Pulmonary artery endothelial cell (primary cell): ENCODE data around the gene NR1D2. TPM values are rescaled to one million over a fixed set of nuclear protein-coding genes. Genes with fewer than 3 reads are reported as not detected.
A peak's percentile ranks its signal among the peaks of the same experiment; 100 is the strongest.

ENCODE experiments used
- DNase-seq: peaks from one replicate; pipeline ENCODE4 v3.0.0-alpha.2; 2011; ENCODE audit warnings: low read depth, low spot score
- total RNA-seq: library from RNA; depleted of rRNA; stranded (reverse); fragments of >200 nt; gene quantifications from 2 replicates; pipeline ENCODE4 v1.2.3, GENCODE V29; 2014

The NR1D2 gene
- total RNA-seq, 1 donor from 2014 or later, result 20.7 TPM

- DNase-seq, result no peak
These were observed 13.5 kb upstream of the NR1D2 start for GRCh38 chr3:23931597-23931996.

GRCh38 chr3:23932571-23932970 lies 12.5 kb upstream of the NR1D2 start:
- no peak for DNase-seq

DNA sequence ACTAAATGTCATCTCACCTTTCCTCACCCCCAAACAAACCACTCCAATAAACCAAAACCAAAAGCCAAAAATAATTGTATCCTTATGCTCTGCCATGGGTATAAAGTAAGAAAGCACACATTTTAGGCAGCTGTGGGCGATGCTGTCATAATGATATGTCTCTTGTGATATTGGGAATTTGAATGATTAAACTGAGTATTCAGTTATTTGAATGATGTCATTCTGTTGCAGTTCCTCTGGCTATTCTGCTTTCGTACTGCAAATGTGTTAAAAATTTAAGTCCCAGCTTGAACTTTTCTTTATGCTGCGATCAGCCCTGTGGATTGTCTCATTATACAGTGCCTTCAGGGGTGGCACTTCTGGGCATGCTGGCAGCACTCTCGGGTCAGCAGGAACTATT lies 10.8 kb upstream of the NR1D2 start:
- no peak for DNase-seq

DNA sequence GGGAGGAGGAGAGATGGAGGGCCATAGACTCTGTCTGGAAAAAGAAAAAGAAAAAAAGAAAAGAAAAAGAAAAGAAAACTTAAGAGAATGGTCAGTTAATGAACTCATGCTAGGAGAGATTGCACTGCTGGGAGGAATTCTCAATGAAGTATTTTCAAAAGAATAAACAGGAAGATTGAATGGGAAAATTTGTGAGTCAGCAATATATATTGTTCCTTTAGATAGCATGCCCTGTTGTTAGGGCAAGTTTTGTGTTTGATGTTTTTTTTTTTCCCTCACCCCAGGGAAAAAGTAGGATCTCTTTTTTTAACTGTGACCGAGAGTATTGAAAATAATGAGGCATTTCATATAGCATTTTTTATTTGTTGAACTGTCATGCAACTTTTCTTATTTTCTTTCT lies 7.8 kb upstream of the NR1D2 start:
- DNase-seq, result no peak

- DNase-seq, result no peak
These were observed 6.4 kb upstream of the NR1D2 start for GRCh38 chr3:23938688-23939087.

- no peak for DNase-seq
These were observed 4.3 kb upstream of the NR1D2 start for GRCh38 chr3:23940775-23941174.

- DNase-seq, result no peak
These were observed 3.6 kb upstream of the NR1D2 start for GRCh38 chr3:23941440-23941839.

DNA sequence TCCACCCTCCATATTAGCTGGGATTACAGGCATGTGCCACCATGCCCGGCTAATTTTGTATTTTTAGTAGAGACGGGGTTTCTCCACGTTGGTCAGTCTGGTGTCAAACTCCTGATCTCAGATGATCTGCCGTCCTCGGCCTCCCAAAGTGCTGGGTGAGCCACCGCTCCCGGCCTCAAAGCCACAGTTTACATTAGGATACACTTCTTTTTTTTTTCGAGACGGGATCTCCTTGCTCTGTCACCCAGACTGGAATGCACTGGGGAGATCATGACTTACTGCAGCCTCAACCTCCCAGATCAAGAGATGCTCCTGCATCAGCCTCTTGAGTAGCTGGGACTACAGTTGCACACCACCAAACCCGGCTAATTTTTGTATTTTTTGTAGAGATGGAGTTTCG lies 2.5 kb upstream of the NR1D2 start:
- DNase-seq, result no peak

GRCh38 chr3:23944007-23944783 lies 891 bp upstream of the NR1D2 start:
- DNase-seq, result no peak

GRCh38 chr3:23945663-23945912 lies 502 bp downstream of the NR1D2 start:
- no peak for DNase-seq

DNA sequence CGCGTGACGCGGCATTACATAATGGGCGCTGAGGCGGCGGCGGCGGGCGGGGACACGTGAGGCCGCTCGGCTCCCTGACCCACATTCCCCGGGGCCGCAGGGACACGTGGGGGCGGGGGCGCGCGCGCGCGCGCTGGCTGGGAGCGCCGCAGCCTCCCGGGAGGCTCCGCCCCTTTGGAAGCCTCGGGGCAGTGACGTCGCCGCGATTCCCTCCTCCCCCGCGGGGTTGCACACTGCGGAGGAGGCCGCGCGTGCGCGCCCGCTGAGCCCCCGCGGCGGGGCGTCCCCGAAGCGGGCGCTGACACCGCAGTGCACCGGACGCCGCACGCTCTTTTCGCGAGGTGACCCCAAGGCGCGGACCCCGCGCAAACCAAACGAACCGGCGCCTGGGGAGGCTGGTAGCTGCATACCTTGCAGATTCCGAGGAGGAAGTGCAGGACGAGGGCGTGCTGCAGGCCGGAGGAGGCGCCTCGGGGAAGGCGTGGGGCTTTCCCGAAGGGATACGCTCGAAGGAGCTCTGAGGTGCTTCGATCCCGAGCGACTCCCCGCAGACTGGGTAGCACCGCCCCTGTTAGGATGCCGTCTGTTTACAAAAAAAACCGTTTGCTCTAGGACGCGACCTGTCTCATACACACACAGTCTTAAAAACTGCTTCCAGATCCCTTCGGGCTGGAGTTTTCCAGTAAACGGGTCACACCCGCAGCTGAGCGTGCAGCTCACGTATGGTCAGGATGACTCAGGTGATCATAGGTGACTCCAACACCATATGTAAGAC lies 1.0 kb downstream of the NR1D2 start:
- DNase-seq, result peak; percentile 80

DNA sequence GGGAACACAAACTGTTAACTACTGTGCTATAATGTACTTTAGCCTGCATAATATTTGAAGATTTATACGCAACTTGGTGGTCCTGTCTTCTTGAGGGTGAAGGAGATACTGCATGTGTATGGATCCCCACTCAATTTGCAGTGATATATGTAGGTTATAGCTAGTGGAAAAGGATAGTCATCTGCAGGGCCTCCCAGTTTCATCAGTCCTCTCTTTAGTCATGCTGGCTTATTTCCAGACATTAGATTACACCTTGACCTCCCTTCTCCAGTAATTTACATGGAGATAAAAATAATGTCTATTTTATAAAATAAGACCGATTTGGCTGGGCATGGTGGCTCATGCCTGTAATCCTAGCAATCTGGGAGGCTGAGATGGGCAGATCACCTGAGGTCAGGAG lies 3.7 kb downstream of the NR1D2 start:
- DNase-seq, result no peak

GRCh38 chr3:23949784-23950183 lies 4.7 kb downstream of the NR1D2 start:
- DNase-seq, result no peak

DNA sequence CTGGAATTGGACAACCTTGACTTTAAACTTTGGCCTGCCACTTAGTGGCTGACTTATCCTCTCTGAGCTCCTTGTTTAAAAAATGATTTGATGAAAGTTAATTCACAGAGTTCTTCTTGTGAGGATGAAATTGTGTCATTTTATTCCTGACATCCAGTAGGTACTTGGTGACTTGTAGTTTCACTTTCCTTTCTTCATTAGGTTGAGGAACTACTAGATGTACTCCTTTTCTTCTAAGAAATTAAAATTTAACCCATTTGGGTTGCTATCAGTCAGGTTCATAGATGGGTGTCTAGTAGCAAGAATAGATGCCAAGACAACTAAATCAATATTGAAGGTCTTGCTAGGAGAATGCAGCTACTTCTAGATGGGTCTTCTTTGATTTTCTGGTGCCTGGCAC lies 5.2 kb downstream of the NR1D2 start:
- DNase-seq, result no peak

DNA sequence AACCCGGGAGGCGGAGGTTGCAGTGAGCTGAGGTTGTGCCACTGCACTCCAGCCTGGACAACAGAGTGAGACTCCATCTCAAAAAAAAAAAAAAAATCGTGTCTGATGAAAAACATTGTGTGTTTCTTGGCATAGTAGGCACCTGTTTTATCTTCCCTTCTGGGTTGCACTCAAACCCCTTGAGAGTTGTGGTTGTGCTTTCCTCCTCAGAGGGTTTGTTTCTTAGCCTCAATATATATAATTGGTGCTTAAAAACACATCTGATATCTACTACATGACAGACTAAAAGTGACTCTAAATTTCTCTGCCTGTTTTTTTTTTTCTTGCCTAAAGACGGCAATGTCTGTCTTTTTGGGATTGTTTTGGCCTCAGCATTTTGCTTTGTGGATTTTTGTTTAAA lies 7.6 kb downstream of the NR1D2 start:
- DNase-seq, result no peak

GRCh38 chr3:23953523-23953922 lies 8.4 kb downstream of the NR1D2 start:
- no peak for DNase-seq

- no peak for DNase-seq
These were observed 9.1 kb downstream of the NR1D2 start for GRCh38 chr3:23954144-23954543.

- no peak for DNase-seq
These were observed 11.6 kb downstream of the NR1D2 start for GRCh38 chr3:23956701-23957100.

- DNase-seq, result peak; percentile 57
These were observed 14.2 kb downstream of the NR1D2 start for GRCh38 chr3:23959135-23959900.

GRCh38 chr3:23960649-23961048 lies 15.6 kb downstream of the NR1D2 start:
- no peak for DNase-seq

DNA sequence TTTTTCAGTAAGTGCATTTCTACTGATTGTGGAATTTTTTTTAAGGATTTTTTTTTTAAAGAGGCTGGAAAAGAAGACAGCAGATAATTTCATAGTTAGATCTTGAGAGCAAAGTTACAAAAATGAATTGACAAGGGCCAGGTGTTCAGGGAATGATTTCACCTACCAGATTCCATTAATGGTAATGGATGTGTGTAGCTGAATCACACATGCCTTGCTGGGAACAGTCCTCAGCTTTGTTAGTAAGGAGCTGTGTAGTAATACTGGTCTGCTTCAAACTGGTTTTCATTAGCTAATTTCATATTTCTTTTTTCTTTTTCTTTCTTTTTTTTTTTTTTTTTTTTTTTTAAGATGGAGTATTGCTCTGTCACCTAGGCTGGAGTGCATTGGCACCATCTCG lies 16.0 kb downstream of the NR1D2 start:
- DNase-seq, result no peak

GRCh38 chr3:23961913-23962312 lies 16.8 kb downstream of the NR1D2 start:
- DNase-seq, result no peak
